NCI-H69 (cell line): Measurements from ENCODE around the gene CEACAM3.
A peak's percentile ranks its signal among the peaks of the same experiment; 100 is the strongest.
"Not testable (repeated sequence)": the region's sequence is repeated elsewhere in the genome, so short reads cannot be mapped to it uniquely, and the experiment has no call there.

Experiments used
- DNase-seq: peaks from one replicate; lab custom pipeline; 2025; lab: John Stamatoyannopoulos, UW

The CEACAM3 gene

GRCh38 chr19:41796362-41796761, at the start of gene CEACAM3:
TSS of gene CEACAM3 (plus strand) at chr19:41796587. CDS start at chr19:41796678, 91 bp downstream.
- no peak for DNase-seq

- peak; percentile 93 for DNase-seq
Observed at GRCh38 chr19:41746593-41747227, 49.7 kb upstream of the CEACAM3 start.

GRCh38 chr19:41748012-41748411, 48.4 kb upstream of the CEACAM3 start:
- DNase-seq, result no peak

- DNase-seq, result peak; percentile 75
Observed at GRCh38 chr19:41750248-41751134, 45.9 kb upstream of the CEACAM3 start.

- peak; percentile 76 for DNase-seq
Observed at GRCh38 chr19:41753159-41753558, 43.2 kb upstream of the CEACAM3 start.

GRCh38 chr19:41753936-41754529, 42.4 kb upstream of the CEACAM3 start:
- DNase-seq, result peak; percentile 93

- DNase-seq, result no peak
Observed at GRCh38 chr19:41755328-41755913, 41.0 kb upstream of the CEACAM3 start, which contains the start of gene CEACAM6. TSS of gene CEACAM6 (plus strand) at chr19:41755530. CDS start at chr19:41755639, 109 bp downstream.

GRCh38 chr19:41758846-41759245, 37.5 kb upstream of the CEACAM3 start:
- DNase-seq, result no peak

- no peak for DNase-seq
Observed at GRCh38 chr19:41767115-41767514, 29.3 kb upstream of the CEACAM3 start.

GRCh38 chr19:41768105-41768504, 28.3 kb upstream of the CEACAM3 start:
- DNase-seq, result not testable (repeated sequence)

- no peak for DNase-seq
Observed at GRCh38 chr19:41769608-41770007, 26.8 kb upstream of the CEACAM3 start.

GRCh38 chr19:41771410-41771809, 25.0 kb upstream of the CEACAM3 start:
- no peak for DNase-seq

- peak; percentile 99 for DNase-seq
Observed at GRCh38 chr19:41774515-41774980, 21.8 kb upstream of the CEACAM3 start.

- DNase-seq, result no peak
Observed at GRCh38 chr19:41776700-41777099, 19.7 kb upstream of the CEACAM3 start.

- DNase-seq, result no peak
Observed at GRCh38 chr19:41783612-41784011, 12.8 kb upstream of the CEACAM3 start.

- peak; percentile 69 for DNase-seq
Observed at GRCh38 chr19:41784312-41784711, 12.1 kb upstream of the CEACAM3 start.

GRCh38 chr19:41784743-41785142, 11.6 kb upstream of the CEACAM3 start:
- DNase-seq, result peak; percentile 45

- peak; percentile 93 for DNase-seq
Observed at GRCh38 chr19:41785653-41786052, 10.7 kb upstream of the CEACAM3 start.

- peak; percentile 12 for DNase-seq
Observed at GRCh38 chr19:41787055-41787454, 9.3 kb upstream of the CEACAM3 start.

- DNase-seq, result not testable (repeated sequence)
Observed at GRCh38 chr19:41788518-41788917, 7.9 kb upstream of the CEACAM3 start.

GRCh38 chr19:41789053-41789452, 7.3 kb upstream of the CEACAM3 start:
- DNase-seq, result peak; percentile 91
